H1 (cell line): Measurements from ENCODE around the gene CCBE1. TPM values are rescaled to one million over a fixed set of nuclear protein-coding genes. Genes with fewer than 3 reads are reported as not detected.

ENCODE experiments used
- CTCF ChIA-PET: fragments of 300-600 bp; sonication (Branson Sonifier 250); formaldehyde crosslinking; loops from one replicate; lab custom pipeline; 2021; ENCODE audit not compliant: partially characterized antibody; lab: Charles Lee
- POLR2A ChIA-PET: fragments of 300-600 bp; sonication (Branson Sonifier 250); formaldehyde crosslinking; loops from one replicate; lab custom pipeline; 2021; ENCODE audit warnings: inconsistent platforms; ENCODE audit not compliant: partially characterized antibody; lab: Charles Lee
- DNase-seq, 2 experiments: peaks; one replicate each; pipeline versions ENCODE4 v3.0.0 to v3.0.0-alpha.2; 2010 to 2022; ENCODE audit warnings: low spot score in 2 of 2, low read depth in 1 of 2, mixed read lengths in 1 of 2
- FAIRE-seq: peaks from 2 replicates; lab custom pipeline; 2011; peaks lifted over from hg19 to GRCh38; lab: Jason Lieb, UNC
- H2AFZ ChIP-seq: 2 replicates; pipeline ENCODE4 v1.8.1; 2012; ENCODE audit warnings: low read length, inconsistent platforms
- H2AK5ac ChIP-seq: 2 replicates; pipeline ENCODE4 v1.6.1; 2013; ENCODE audit warnings: low read depth, low read length
- H2BK120ac ChIP-seq: replicated peaks from 2 replicates; pipeline ENCODE3; 2013; ENCODE audit warnings: low read depth, low read length, inconsistent platforms
- H2BK12ac ChIP-seq: 2 replicates; pipeline ENCODE4 v1.6.1; 2013; ENCODE audit warnings: low read depth, low read length
- H2BK15ac ChIP-seq: 2 replicates; pipeline ENCODE4 v1.6.1; 2013; ENCODE audit warnings: low read length
- H2BK20ac ChIP-seq: 2 replicates; pipeline ENCODE4 v1.6.1; 2013; ENCODE audit warnings: low read length
- H2BK5ac ChIP-seq: 2 replicates; pipeline ENCODE4 v1.6.1; 2013; ENCODE audit warnings: low read depth, low read length
- H3K14ac ChIP-seq: 2 replicates; pipeline ENCODE4 v1.6.1; 2013; ENCODE audit warnings: inconsistent platforms; ENCODE audit not compliant: insufficient read length
- H3K18ac ChIP-seq: 2 replicates; pipeline ENCODE4 v1.6.1; 2013; ENCODE audit warnings: low read length; ENCODE audit errors: extremely low read depth
- H3K23ac ChIP-seq: 2 replicates; pipeline ENCODE4 v1.6.1; 2013; ENCODE audit warnings: inconsistent platforms; ENCODE audit not compliant: insufficient read length
- H3K23me2 ChIP-seq: 2 replicates; pipeline ENCODE4 v1.6.1; 2013; ENCODE audit warnings: low read depth, low read length
- H3K27ac ChIP-seq: 2 replicates; pipeline ENCODE4 v1.6.1; 2011; ENCODE audit warnings: low read depth, low read length, inconsistent platforms
- H3K27me3 ChIP-seq, 4 experiments: replicated peaks in 1 of 4; 1 replicate in 1 of 4; 2 replicates in 3 of 4; pipeline versions ENCODE4 v1.6.1 to v1.8.1; 2011 to 2013; ENCODE audit warnings: low read length in 3 of 4, mild to moderate bottlenecking in 3 of 4, inconsistent platforms in 2 of 4, mixed read lengths in 2 of 4, moderate library complexity in 1 of 4; ENCODE audit not compliant: control insufficient read depth in 3 of 4, insufficient read depth in 3 of 4; ENCODE audit errors: extremely low read depth in 1 of 4
- H3K36me3 ChIP-seq, 4 experiments: 2 replicates each; pipeline versions ENCODE4 v1.6.1 to v1.8.1; 2011 to 2013; ENCODE audit warnings: mild to moderate bottlenecking in 4 of 4, low read length in 3 of 4, moderate library complexity in 2 of 4, control low read depth in 1 of 4, inconsistent platforms in 1 of 4; ENCODE audit not compliant: insufficient read depth in 4 of 4, control insufficient read depth in 2 of 4
- H3K4ac ChIP-seq: replicated peaks from 2 replicates; pipeline ENCODE3; 2013; ENCODE audit warnings: low read length, low read depth, mixed read lengths, inconsistent platforms; ENCODE audit not compliant: insufficient read length
- H3K4me1 ChIP-seq, 4 experiments: replicated peaks in 1 of 4; 1 replicate in 1 of 4; 2 replicates in 3 of 4; pipeline versions ENCODE4 v1.6.1 to v1.8.1; 2011 to 2013; ENCODE audit warnings: low read length in 3 of 4, inconsistent platforms in 2 of 4, mixed read lengths in 1 of 4; ENCODE audit not compliant: insufficient read depth in 4 of 4, control insufficient read depth in 3 of 4
- H3K4me2 ChIP-seq, 2 experiments: 2 replicates each; pipeline versions ENCODE4 v1.6.1 to v1.8.1; 2011 to 2013; ENCODE audit warnings: low read depth in 2 of 2, low read length in 2 of 2, control low read depth in 1 of 2, inconsistent platforms in 1 of 2, mild to moderate bottlenecking in 1 of 2; ENCODE audit not compliant: insufficient read depth in 1 of 2
- H3K4me3 ChIP-seq, 4 experiments: fragments of 200-600, 300-600 bp in 1 of 4; sonication (generic), shearing (Covaris generic), sonication (Bioruptor Twin) in 1 of 4; 2 replicates each; pipeline versions ENCODE4 v1.5.1 to v1.8.1; 2011 to 2016; ENCODE audit warnings: low read length in 4 of 4, low read depth in 3 of 4, control low read depth in 2 of 4, inconsistent platforms in 2 of 4, mild to moderate bottlenecking in 2 of 4, mixed read lengths in 1 of 4, moderate library complexity in 1 of 4; ENCODE audit not compliant: insufficient read depth in 2 of 4; ENCODE audit errors: extremely low read depth in 1 of 4
- H3K56ac ChIP-seq: replicated peaks from 2 replicates; pipeline ENCODE3; 2013; ENCODE audit warnings: low read depth, mild to moderate bottlenecking, mixed read lengths, low read length, inconsistent platforms; ENCODE audit not compliant: insufficient read length
- H3K79me1 ChIP-seq: 2 replicates; pipeline ENCODE4 v1.6.1; 2013; ENCODE audit warnings: low read depth, low read length, control low read depth
- H3K79me2 ChIP-seq, 2 experiments: 2 replicates each; pipeline versions ENCODE4 v1.6.1 to v1.8.1; 2012 to 2013; ENCODE audit warnings: low read length in 2 of 2, mild to moderate bottlenecking in 2 of 2, inconsistent platforms in 1 of 2; ENCODE audit not compliant: insufficient read depth in 2 of 2, control insufficient read depth in 1 of 2
- H3K9ac ChIP-seq, 4 experiments: replicated peaks in 1 of 4; 1 replicate in 1 of 4; 2 replicates in 3 of 4; pipeline versions ENCODE4 v1.6.1 to v1.8.1; 2011 to 2013; ENCODE audit warnings: low read depth in 3 of 4, low read length in 3 of 4, control low read depth in 2 of 4, mild to moderate bottlenecking in 2 of 4, moderate library complexity in 2 of 4, inconsistent platforms in 1 of 4; ENCODE audit errors: extremely low read depth in 1 of 4
- H3K9me3 ChIP-seq, 2 experiments: 2 replicates each; pipeline versions ENCODE4 v1.6.1 to v1.8.1; 2012 to 2013; ENCODE audit warnings: mild to moderate bottlenecking in 2 of 2, moderate library complexity in 2 of 2, control low read depth in 1 of 2, inconsistent platforms in 1 of 2, low read depth in 1 of 2, low read length in 1 of 2, mixed read lengths in 1 of 2; ENCODE audit not compliant: insufficient read depth in 2 of 2
- H4K20me1 ChIP-seq, 2 experiments: replicated peaks in 1 of 2; 2 replicates each; pipeline versions ENCODE3 to v1.8.1; 2011 to 2013; ENCODE audit warnings: inconsistent platforms in 2 of 2, low read length in 2 of 2, mild to moderate bottlenecking in 1 of 2; ENCODE audit not compliant: insufficient read depth in 2 of 2, control insufficient read depth in 1 of 2
- H4K5ac ChIP-seq: 2 replicates; pipeline ENCODE4 v1.6.1; 2013; ENCODE audit warnings: low read length, low read depth, mixed read lengths, inconsistent platforms; ENCODE audit not compliant: insufficient read length
- H4K8ac ChIP-seq: 2 replicates; pipeline ENCODE4 v1.8.0; 2013; ENCODE audit warnings: mild to moderate bottlenecking, moderate library complexity, low read length, inconsistent platforms; ENCODE audit not compliant: insufficient read depth; ENCODE audit errors: extremely low read depth
- H4K91ac ChIP-seq: replicated peaks from 2 replicates; pipeline ENCODE3; 2013; ENCODE audit warnings: low read length, mixed read lengths, inconsistent platforms; ENCODE audit not compliant: insufficient read length
- CBX8 ChIP-seq: fragments of 300-800, 300-1000 bp; sonication (generic); IDR thresholded peaks from 2 replicates; pipeline ENCODE4 v1.7.1; 2016; ENCODE audit warnings: low read depth, low read length, borderline replicate concordance
- EP300 ChIP-seq, 2 experiments: IDR thresholded peaks; 1 replicate in 1 of 2; 2 replicates in 1 of 2; pipeline ENCODE4 v1.6.1; 2011 to 2012; ENCODE audit warnings: low read depth in 2 of 2, low read length in 2 of 2, mild to moderate bottlenecking in 2 of 2, borderline replicate concordance in 1 of 2, inconsistent platforms in 1 of 2, moderate library complexity in 1 of 2
- FOSL1 ChIP-seq: IDR thresholded peaks from 2 replicates; pipeline ENCODE4 v1.6.1; 2011; ENCODE audit warnings: mild to moderate bottlenecking, low read depth, low read length, moderate library complexity; ENCODE audit not compliant: insufficient read depth
- GTF2F1 ChIP-seq: IDR thresholded peaks from 2 replicates; pipeline ENCODE4 v1.6.1; 2012; ENCODE audit warnings: low read depth, low read length, improper control_type of control experiment, borderline replicate concordance
- JUN ChIP-seq: IDR thresholded peaks from 2 replicates; pipeline ENCODE4 v1.6.1; 2011; ENCODE audit warnings: low read depth, mild to moderate bottlenecking, improper control_type of control experiment, low read length
- NANOG ChIP-seq: IDR thresholded peaks from 2 replicates; pipeline ENCODE4 v1.6.1; 2011; ENCODE audit warnings: low read length, low read depth, mild to moderate bottlenecking, inconsistent platforms; ENCODE audit not compliant: insufficient read depth, poor library complexity, severe bottlenecking
- PHF8 ChIP-seq: fragments of 200-600 bp; sonication (generic); conservative IDR thresholded peaks from 2 replicates; pipeline ENCODE4 v1.7.1; 2012; ENCODE audit warnings: low read depth, mild to moderate bottlenecking, inconsistent platforms, low read length, moderate library complexity
- RFX5 ChIP-seq: IDR thresholded peaks from 2 replicates; pipeline ENCODE4 v1.6.1; 2011; ENCODE audit warnings: low read depth, low read length, improper control_type of control experiment, borderline replicate concordance
- SIRT6 ChIP-seq: IDR thresholded peaks from one replicate; pipeline ENCODE4 v1.7.1; 2012; ENCODE audit warnings: low read length, inconsistent platforms
- WGBS, 2 experiments: shearing (Covaris generic) in 1 of 2; methylation state at CpG; one replicate each; pipeline versions ENCODE4 v1.1.6 to v1.1.7; 2013 to 2015; ENCODE audit warnings: low lambda C conversion rate in 2 of 2, mixed read lengths in 2 of 2, inconsistent platforms in 1 of 2, low coverage in 1 of 2, missing lambda C conversion rate in 1 of 2; ENCODE audit not compliant: insufficient replicate concordance in 2 of 2, insufficient coverage in 1 of 2, insufficient read length in 1 of 2; ENCODE audit errors: extremely low coverage in 1 of 2, missing lambda C conversion rate in 1 of 2; 5-methylcytosine and 5-hydroxymethylcytosine counted together
- polyA plus RNA-seq, 7 experiments: library from polyadenylated mRNA; depleted of rRNA in 3 of 7; stranded (reverse) in 5 of 7; unstranded in 2 of 7; fragments of >200 nt in 5 of 7; fragments of 200-250 nt in 2 of 7; gene quantifications; 1 replicate in 5 of 7; 2 replicates in 1 of 7; 4 replicates in 1 of 7; pipeline versions ENCODE4 v1.2.1 to v1.2.3, GENCODE V29; 2011 to 2013; ENCODE audit warnings: missing spikeins in 2 of 7, mixed read lengths in 2 of 7
- total RNA-seq: library from RNA; stranded (reverse); fragmentation: NEBNext Ultra II Directional; extraction: Animal tissue kit (Norgen Biotek cat#: 25700); gene quantifications from 2 replicates; pipeline ENCODE4 v1.2.1, GENCODE V29; 2021

CCBE1 gene
- total and polyA plus RNA-seq, 2 of the 8 experiments (the other 6 are each of a cell fraction or from before 2014, with no cell fraction given): 2.1 to 2.6 TPM

GRCh38 chr18:59502274-59503175 lies 194.7 kb downstream of the CCBE1 start:
- Histone ChIP-seq H4K20me1 (no peaks in the 10 kb centered on the region), H4K91ac (no peak overlapping the region), H3K23ac (no peak overlapping the region), H3K9ac (peak overlapping the region in 1 of 4 experiments; percentile 19; a peak in 1 of 7 replicates), H2BK15ac (no peak overlapping the region), H2BK12ac (peak overlapping the region; percentile 20; the same call in 1 of the 2 replicates), H3K79me1 (no peaks in the 10 kb centered on the region), H3K36me3 (no peaks in the 10 kb centered on the region), H3K23me2 (no peaks in the 10 kb centered on the region; the same call in 1 of the 2 replicates), H3K14ac (no peak overlapping the region), H2BK120ac (no peak overlapping the region), H2AK5ac (no peak overlapping the region), H3K4ac (no peak overlapping the region), H3K9me3 (peaks cover 3 to 9% of the 10 kb centered on the region in 2 experiments; a peak in 3 of 4 replicates), H3K27ac (no peak overlapping the region), H3K79me2 (no peaks in the 10 kb centered on the region), H2BK5ac (no peak overlapping the region), H3K56ac (no peak overlapping the region), H3K18ac (no peak overlapping the region), H3K27me3 (no peaks in the 10 kb centered on the region), H4K8ac (no peak overlapping the region), H3K4me3 (no peak overlapping the region), H2BK20ac (0 out of 2 replicates have a peak overlapping the region, but pooled peaks have one; percentile 51), H3K4me1 (peaks cover 0 to 7% (median 0%) of the 10 kb centered on the region in 4 experiments; a peak in 1 of 7 replicates), H3K4me2 (no peak overlapping the region), H4K5ac (no peak overlapping the region), H2AFZ (no peak overlapping the region; the same call in 1 of the 2 replicates)
- WGBS, 2 experiments: 91% methylated on average over 12 of the region's 12 CpGs; no CpG with 5 or more reads in 1 of the 2 experiments
- CTCF ChIA-PET: interaction anchor here (0.8 kb wide), 1 partner anchor 129 kb away, joined by 5 read pairs; no protein-coding TSS in a partner anchor
- POLR2A ChIA-PET: no interaction called here
- no peak for FAIRE-seq
- no peak for DNase-seq
- TF ChIP-seq NANOG (no peak), JUN (no peak), RFX5 (no peak), GTF2F1 (no peak), EP300 (IDR thresholded peaks at IDR 0.05; ENCODE audit: borderline replicate concordance in 1 of 2, low read depth in 2 of 2, low read length in 2 of 2) (no peak), CBX8 (no peak), PHF8 (no peak), FOSL1 (no peak), SIRT6 (no peak)
